GM18502 (cell line): ENCODE data around the gene STK32B.

Source experiments
- ATAC-seq: cut with Tn5 transposase; IDR thresholded peaks from one replicate; pipeline ENCODE4 v1.9.1; 2021; ENCODE audit warnings: mild to moderate bottlenecking; ENCODE audit not compliant: unreplicated experiment, poor library complexity

Gene STK32B

DNA sequence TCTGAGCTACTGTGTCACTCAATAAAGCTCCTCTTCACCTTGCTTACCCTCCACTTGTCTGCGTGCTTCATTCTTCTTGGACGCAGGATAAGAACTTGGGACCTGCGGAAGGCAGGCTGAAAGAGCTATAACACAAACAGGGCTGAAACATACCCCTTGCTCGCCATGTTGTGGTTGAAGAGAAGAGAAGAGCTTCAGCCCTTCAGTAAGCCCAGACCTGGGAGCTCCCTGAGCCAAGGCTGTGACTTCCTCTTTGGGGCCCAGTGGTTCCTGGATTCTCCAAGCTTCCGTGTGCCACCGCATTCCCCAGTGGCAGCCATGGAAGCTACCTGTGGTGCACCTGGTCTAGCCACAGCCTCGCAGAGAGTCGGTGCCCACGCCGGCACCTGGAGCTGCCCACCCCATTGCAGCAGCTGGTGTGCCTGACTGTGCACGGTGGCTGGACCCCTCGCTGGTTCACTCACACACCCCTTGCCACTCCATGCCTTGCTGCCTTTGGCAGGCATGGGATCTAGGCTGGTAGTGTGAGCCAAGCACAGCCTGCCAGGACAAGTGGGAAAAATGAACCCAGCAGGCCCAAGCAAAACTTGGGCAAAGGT lies 496.5 kb downstream of the STK32B start:
- ATAC-seq = no peak
